ENCODE measurements around the gene REXO4. TPM values are rescaled to one million over a fixed set of nuclear protein-coding genes. Genes with fewer than 3 reads are reported as not detected.
"Not testable (repeated sequence)": the region's sequence is repeated elsewhere in the genome, so short reads cannot be mapped to it uniquely, and the experiment has no call there.

The REXO4 gene
- total and polyA plus RNA-seq, 5 donors, result 10.5 to 16.3 (median 14.6) TPM

- ATAC-seq, result no peak
- intact Hi-C loops (cut with DNase I), result no loop called here
- no peaks in the 10 kb centered on the region for H3K27me3 ChIP-seq (ENCODE audit: control insufficient read depth, insufficient read depth)
These were observed 15.1 kb downstream of the REXO4 start for GRCh38 chr9:133402689-133403088.

GRCh38 chr9:133401588-133401987, 16.2 kb downstream of the REXO4 start:
- no peak overlapping the region for H3K27ac ChIP-seq (ENCODE audit: low read length)
- ATAC-seq (no peak), DNase-seq (no peak)
- H3K9me3 ChIP-seq (ENCODE audit: control insufficient read depth, low read length), result no peaks in the 10 kb centered on the region
- H3K4me1 ChIP-seq (ENCODE audit: control insufficient read depth, insufficient read depth, low read length), result no peaks in the 10 kb centered on the region
- no peak overlapping the region for H3K4me3 ChIP-seq (ENCODE audit: low read length)
- WGBS, result 85% methylated on average over 6 of the region's 6 CpGs
- intact Hi-C loops (cut with DNase I), result no loop called here
- H3K27me3 ChIP-seq (ENCODE audit: control insufficient read depth, insufficient read depth), result no peaks in the 10 kb centered on the region

More at GRCh38 chr9:133402689-133403088, 15.1 kb downstream of the REXO4 start:
- DNase-seq, result no peak
- Histone ChIP-seq H3K4me1 (ENCODE audit: control insufficient read depth, insufficient read depth, low read length) (no peaks in the 10 kb centered on the region), H3K27ac (ENCODE audit: low read length) (no peak overlapping the region), H3K9me3 (ENCODE audit: control insufficient read depth, low read length) (no peaks in the 10 kb centered on the region), H3K4me3 (ENCODE audit: low read length) (no peak overlapping the region)
- WGBS, result 73% methylated on average over 7 of the region's 7 CpGs

- 89% methylated on average over 12 of the region's 12 CpGs for WGBS
- DNase-seq, result no peak
- H3K27ac ChIP-seq (ENCODE audit: low read length), result no peak overlapping the region
- H3K9me3 ChIP-seq (ENCODE audit: control insufficient read depth, low read length), result no peaks in the 10 kb centered on the region
- no peaks in the 10 kb centered on the region for H3K4me1 ChIP-seq (ENCODE audit: control insufficient read depth, insufficient read depth, low read length)
- no peak for ATAC-seq
- H3K4me3 ChIP-seq (ENCODE audit: low read length), result no peak overlapping the region
- H3K27me3 ChIP-seq (ENCODE audit: control insufficient read depth, insufficient read depth), result no peaks in the 10 kb centered on the region
- intact Hi-C loops (cut with DNase I), result no loop called here
These were observed 17.5 kb downstream of the REXO4 start for GRCh38 chr9:133400292-133400691.

GRCh38 chr9:133397895-133398294, 19.9 kb downstream of the REXO4 start:
- Histone ChIP-seq H3K27me3 (ENCODE audit: control insufficient read depth, insufficient read depth) (no peaks in the 10 kb centered on the region), H3K4me3 (ENCODE audit: low read length) (no peak overlapping the region), H3K4me1 (ENCODE audit: control insufficient read depth, insufficient read depth, low read length) (no peaks in the 10 kb centered on the region), H3K9me3 (ENCODE audit: control insufficient read depth, low read length) (no peaks in the 10 kb centered on the region), H3K27ac (ENCODE audit: low read length) (no peak overlapping the region)
- WGBS, result 60% methylated on average over 9 of the region's 9 CpGs
- intact Hi-C loops (cut with DNase I), result no loop called here
- ATAC-seq (no peak), DNase-seq (no peak)

GRCh38 chr9:133397370-133397769, 20.4 kb downstream of the REXO4 start:
- DNase-seq (no peak), ATAC-seq (no peak)
- Histone ChIP-seq H3K27me3 (ENCODE audit: control insufficient read depth, insufficient read depth) (no peaks in the 10 kb centered on the region), H3K9me3 (ENCODE audit: control insufficient read depth, low read length) (no peaks in the 10 kb centered on the region), H3K4me1 (ENCODE audit: control insufficient read depth, insufficient read depth, low read length) (no peaks in the 10 kb centered on the region), H3K4me3 (ENCODE audit: low read length) (no peak overlapping the region), H3K27ac (ENCODE audit: low read length) (no peak overlapping the region)
- intact Hi-C loops (cut with DNase I), result no loop called here
- WGBS, result 85% methylated on average over 6 of the region's 6 CpGs

- intact Hi-C loops (cut with DNase I), result no loop called here
- Histone ChIP-seq H3K9me3 (ENCODE audit: control insufficient read depth, low read length) (no peaks in the 10 kb centered on the region), H3K27me3 (ENCODE audit: control insufficient read depth, insufficient read depth) (no peaks in the 10 kb centered on the region), H3K4me1 (ENCODE audit: control insufficient read depth, insufficient read depth, low read length) (no peaks in the 10 kb centered on the region), H3K4me3 (ENCODE audit: low read length) (no peak overlapping the region), H3K27ac (ENCODE audit: low read length) (no peak overlapping the region)
- no peak for DNase-seq
- ATAC-seq, result no peak
- 27% methylated on average over 14 of the region's 14 CpGs for WGBS
These were observed 20.9 kb downstream of the REXO4 start for GRCh38 chr9:133396952-133397351.

GRCh38 chr9:133394687-133395271, 23.0 kb downstream of the REXO4 start:
- Histone ChIP-seq H3K4me3 (ENCODE audit: low read length) (no peak overlapping the region), H3K27ac (ENCODE audit: low read length) (no peak overlapping the region), H3K4me1 (ENCODE audit: control insufficient read depth, insufficient read depth, low read length) (no peaks in the 10 kb centered on the region), H3K27me3 (ENCODE audit: control insufficient read depth, insufficient read depth) (no peaks in the 10 kb centered on the region), H3K9me3 (ENCODE audit: control insufficient read depth, low read length) (no peaks in the 10 kb centered on the region)
- intact Hi-C loops (cut with DNase I), result no loop called here
- WGBS, result 41% methylated on average over 8 of the region's 8 CpGs
- DNase-seq (no peak), ATAC-seq (no peak)

GRCh38 chr9:133393399-133393798, 24.4 kb downstream of the REXO4 start:
- DNase-seq (no peak), ATAC-seq (no peak)
- no peaks in the 10 kb centered on the region for H3K4me1 ChIP-seq (ENCODE audit: control insufficient read depth, insufficient read depth, low read length)
- WGBS, result 91% methylated on average over 3 of the region's 3 CpGs
- H3K4me3 ChIP-seq (ENCODE audit: low read length), result no peak overlapping the region
- intact Hi-C loops (cut with DNase I), result no loop called here
- no peaks in the 10 kb centered on the region for H3K27me3 ChIP-seq (ENCODE audit: control insufficient read depth, insufficient read depth)
- no peak overlapping the region for H3K27ac ChIP-seq (ENCODE audit: low read length)
- H3K9me3 ChIP-seq (ENCODE audit: control insufficient read depth, low read length), result no peaks in the 10 kb centered on the region

GRCh38 chr9:133392308-133392707, 25.5 kb downstream of the REXO4 start:
- intact Hi-C loops (cut with DNase I); DNase-seq; H3K27me3 ChIP-seq (ENCODE audit: control insufficient read depth, insufficient read depth); H3K4me1 ChIP-seq (ENCODE audit: control insufficient read depth, insufficient read depth, low read length); H3K9me3 ChIP-seq (ENCODE audit: control insufficient read depth, low read length); H3K27ac ChIP-seq (ENCODE audit: low read length); H3K4me3 ChIP-seq (ENCODE audit: low read length); ATAC-seq: not testable (repeated sequence)
- 95% methylated on average over 3 of the region's 3 CpGs for WGBS

GRCh38 chr9:133391449-133391848, 26.4 kb downstream of the REXO4 start:
- intact Hi-C loops (cut with DNase I), result not testable (repeated sequence)

GRCh38 chr9:133390713-133391112, 27.1 kb downstream of the REXO4 start:
- Histone ChIP-seq H3K4me3 (ENCODE audit: low read length) (no peak overlapping the region), H3K27me3 (ENCODE audit: control insufficient read depth, insufficient read depth) (no peaks in the 10 kb centered on the region), H3K4me1 (ENCODE audit: control insufficient read depth, insufficient read depth, low read length) (no peaks in the 10 kb centered on the region), H3K9me3 (ENCODE audit: control insufficient read depth, low read length) (no peaks in the 10 kb centered on the region), H3K27ac (ENCODE audit: low read length) (no peak overlapping the region)
- ATAC-seq (no peak), DNase-seq (no peak)
- 85% methylated on average over 7 of the region's 7 CpGs for WGBS
- intact Hi-C loops (cut with DNase I), result no loop called here

More at GRCh38 chr9:133391449-133391848, 26.4 kb downstream of the REXO4 start:
- not testable (repeated sequence) for H3K27ac ChIP-seq (ENCODE audit: low read length); ATAC-seq; H3K9me3 ChIP-seq (ENCODE audit: control insufficient read depth, low read length); H3K4me3 ChIP-seq (ENCODE audit: low read length); H3K4me1 ChIP-seq (ENCODE audit: control insufficient read depth, insufficient read depth, low read length); H3K27me3 ChIP-seq (ENCODE audit: control insufficient read depth, insufficient read depth); DNase-seq
- WGBS, result 43% methylated on average over 3 of the region's 4 CpGs

- peak in 1 of 3 donors; percentile 20 for DNase-seq
- H3K27ac ChIP-seq (ENCODE audit: low read length), result no peak overlapping the region
- intact Hi-C loops (cut with DNase I), result no loop called here
- no peak overlapping the region for H3K4me3 ChIP-seq (ENCODE audit: low read length)
- no peak for ATAC-seq
- H3K9me3 ChIP-seq (ENCODE audit: control insufficient read depth, low read length), result no peaks in the 10 kb centered on the region
- WGBS, result 86% methylated on average over 13 of the region's 13 CpGs
- no peaks in the 10 kb centered on the region for H3K27me3 ChIP-seq (ENCODE audit: control insufficient read depth, insufficient read depth)
- H3K4me1 ChIP-seq (ENCODE audit: control insufficient read depth, insufficient read depth, low read length), result no peaks in the 10 kb centered on the region
These were observed 28.2 kb downstream of the REXO4 start for GRCh38 chr9:133389562-133389961.
